ENCODE results near the gene GLE1. TPM values are rescaled to one million over a fixed set of nuclear protein-coding genes. Genes with fewer than 3 reads are reported as not detected.

GLE1 gene
- polyA plus RNA-seq, 3 donors, result 16.0 to 31.2 (median 22.2) TPM

DNA sequence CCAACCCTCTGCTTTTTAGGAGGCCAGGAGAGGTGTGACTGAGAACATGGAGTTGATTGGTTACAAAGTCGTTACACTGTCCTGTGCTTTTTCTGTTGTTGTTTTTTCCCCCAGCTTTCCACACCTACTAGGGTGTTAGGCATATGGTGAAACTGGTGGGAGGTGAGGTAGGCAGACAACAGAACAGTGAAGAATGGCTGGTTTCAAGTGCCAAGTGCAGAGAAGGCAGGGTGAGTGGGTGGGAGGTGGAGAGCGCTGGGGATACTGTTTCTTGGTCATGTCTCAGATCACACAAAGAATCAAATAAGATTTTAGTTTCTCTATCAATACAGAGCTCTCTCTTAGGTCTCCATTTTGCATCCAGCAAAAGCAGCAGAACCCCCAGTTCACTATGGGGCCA lies 45.7 kb downstream of the GLE1 start:
- Mint-ChIP-seq H3K36me3 (no peaks in the 10 kb centered on the region), H3K9me3 (peaks cover 0 to 3% (median 0%) of the 10 kb centered on the region in 7 donors), H3K4me3 (no peak overlapping the region), H3K27me3 (ENCODE audit: low read depth in 3 of 3) (no peaks in the 10 kb centered on the region), H3K27ac (peak overlapping the region in 2 of 7 donors; percentile 4 to 9), H3K4me1 (peaks cover 24% of the 10 kb centered on the region)
- Histone ChIP-seq H3K4me1 (ENCODE audit: control insufficient read depth in 1 of 2, insufficient read depth in 2 of 2, low read length in 2 of 2) (peaks cover 25 to 32% of the 10 kb centered on the region in 2 donors), H3K9ac (ENCODE audit: insufficient read depth, low read length, poor library complexity, severe bottlenecking) (no peak overlapping the region), H3K27me3 (ENCODE audit: control insufficient read depth in 2 of 2, insufficient read depth in 2 of 2, low read length in 2 of 2) (no peaks in the 10 kb centered on the region), H4K20me1 (ENCODE audit: insufficient read depth, low read length) (peaks cover 12% of the 10 kb centered on the region), H3K36me3 (replicated peaks in 1 of 2; ENCODE audit: control insufficient read depth in 1 of 2, insufficient read depth in 2 of 2, low read length in 2 of 2) (no peaks in the 10 kb centered on the region), H2AFZ (ENCODE audit: insufficient read depth, low read depth, low read length, poor library complexity, severe bottlenecking) (peak overlapping the region; percentile 31), H3K79me2 (ENCODE audit: insufficient read depth, low read length) (peaks cover 25% of the 10 kb centered on the region), H3K27ac (ENCODE audit: low read depth in 1 of 2, low read length in 2 of 2) (peak overlapping the region in 1 of 2 donors; percentile 50), H3K9me3 (replicated peaks in 1 of 2; ENCODE audit: control insufficient read depth in 1 of 2, insufficient read depth in 1 of 2, low read length in 2 of 2) (no peaks in the 10 kb centered on the region), H3K4me3 (replicated peaks in 1 of 3; ENCODE audit: low read depth in 2 of 3, low read length in 3 of 3) (no peak overlapping the region), H3K4me2 (replicated peaks; ENCODE audit: extremely low read depth, low read length, poor library complexity, severe bottlenecking) (no peak overlapping the region)
- no CpG with 5 or more reads among the region's 2 CpGs for WGBS (ENCODE audit: insufficient coverage)
- DNase-seq, result no peak
- intact Hi-C loops (cut with micrococcal nuclease), result loop anchor here in 1 of 2 donors (5.0 kb wide), 1 partner anchor 43 kb away; no protein-coding TSS in a partner anchor
- TF ChIP-seq CTCF (IDR thresholded peaks at IDR 0.05), result no peak

DNA sequence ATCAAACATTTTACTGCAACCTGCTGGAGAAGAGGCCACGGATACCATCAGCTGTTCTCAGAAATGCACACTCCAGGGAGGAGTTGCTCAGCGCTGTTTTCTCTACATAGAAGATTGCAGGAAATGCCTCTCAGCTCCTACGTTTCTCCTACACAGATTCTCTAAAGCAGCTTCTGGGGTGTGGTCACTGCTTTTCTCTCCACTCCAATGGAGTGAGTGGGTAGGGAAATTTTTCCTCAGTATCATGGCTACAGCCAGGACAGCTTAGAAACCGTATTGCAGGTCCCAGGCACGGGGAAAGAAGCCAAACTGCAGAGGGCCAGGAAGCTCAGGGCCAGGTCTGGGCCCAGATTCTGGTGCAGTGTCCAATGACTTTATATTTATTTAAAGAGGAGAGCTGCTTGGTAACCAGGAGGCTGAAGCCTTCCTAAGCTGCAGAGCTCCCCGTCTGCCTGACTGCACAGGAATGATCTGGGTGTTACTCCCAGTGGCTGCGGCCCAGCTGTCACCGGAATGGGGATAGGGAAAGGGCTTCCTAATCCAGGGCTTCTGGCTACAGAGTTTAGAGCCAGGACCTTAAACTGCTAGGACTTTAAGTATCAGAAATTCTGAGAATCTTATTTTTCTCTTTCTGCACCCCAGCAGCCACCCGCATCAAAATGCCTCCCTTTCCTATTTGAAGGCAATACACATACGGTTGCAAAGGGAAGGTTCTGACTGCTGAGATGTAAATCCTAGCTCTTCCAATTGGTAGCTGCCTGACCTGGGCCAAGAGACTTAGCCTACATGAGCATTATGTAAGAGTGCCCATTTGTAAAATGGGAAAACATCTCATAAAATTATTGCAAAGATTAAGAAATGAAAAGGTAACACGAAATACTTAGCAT lies 46.5 kb downstream of the GLE1 start:
- DNase-seq, result no peak
- Mint-ChIP-seq H3K36me3 (no peaks in the 10 kb centered on the region), H3K4me3 (peak overlapping the region; percentile 88 to 95), H3K4me1 (peaks cover 24% of the 10 kb centered on the region), H3K9me3 (peaks cover 0 to 3% (median 0%) of the 10 kb centered on the region in 7 donors), H3K27me3 (ENCODE audit: low read depth in 3 of 3) (no peaks in the 10 kb centered on the region), H3K27ac (peak overlapping the region in 5 of 7 donors; percentile 58 to 95 (median 90))
- Histone ChIP-seq H3K9ac (ENCODE audit: insufficient read depth, low read length, poor library complexity, severe bottlenecking) (no peak overlapping the region), H3K79me2 (ENCODE audit: insufficient read depth, low read length) (peaks cover 28% of the 10 kb centered on the region), H3K9me3 (replicated peaks in 1 of 2; ENCODE audit: control insufficient read depth in 1 of 2, insufficient read depth in 1 of 2, low read length in 2 of 2) (no peaks in the 10 kb centered on the region), H3K27me3 (ENCODE audit: control insufficient read depth in 2 of 2, insufficient read depth in 2 of 2, low read length in 2 of 2) (no peaks in the 10 kb centered on the region), H3K27ac (ENCODE audit: low read depth in 1 of 2, low read length in 2 of 2) (peak overlapping the region in 1 of 2 donors; percentile 80), H3K4me2 (replicated peaks; ENCODE audit: extremely low read depth, low read length, poor library complexity, severe bottlenecking) (peak overlapping the region; percentile 92), H4K20me1 (ENCODE audit: insufficient read depth, low read length) (peaks cover 12% of the 10 kb centered on the region), H3K36me3 (replicated peaks in 1 of 2; ENCODE audit: control insufficient read depth in 1 of 2, insufficient read depth in 2 of 2, low read length in 2 of 2) (no peaks in the 10 kb centered on the region), H3K4me3 (replicated peaks in 1 of 3; ENCODE audit: low read depth in 2 of 3, low read length in 3 of 3) (peak overlapping the region in 1 of 3 experiments; percentile 90), H2AFZ (ENCODE audit: insufficient read depth, low read depth, low read length, poor library complexity, severe bottlenecking) (peak overlapping the region; percentile 93), H3K4me1 (ENCODE audit: control insufficient read depth in 1 of 2, insufficient read depth in 2 of 2, low read length in 2 of 2) (peaks cover 25 to 32% of the 10 kb centered on the region in 2 donors)
- TF ChIP-seq CTCF (IDR thresholded peaks at IDR 0.05), result no peak
- intact Hi-C loops (cut with micrococcal nuclease), result loop anchor here in 1 of 2 donors (5.0 kb wide), 1 partner anchor 44 kb away; no protein-coding TSS in a partner anchor
- 83% methylated on average over 7 of the region's 11 CpGs for WGBS (ENCODE audit: insufficient coverage)

Measured in CD14-positive monocyte (primary cell).